Measurements from ENCODE around the gene CC2D2B. TPM values are rescaled to one million over a fixed set of nuclear protein-coding genes. Genes with fewer than 3 reads are reported as not detected.

CC2D2B gene
- total RNA-seq, 2 experiments from 2014 or later, result 0.31 TPM; not detected in 1

DNA sequence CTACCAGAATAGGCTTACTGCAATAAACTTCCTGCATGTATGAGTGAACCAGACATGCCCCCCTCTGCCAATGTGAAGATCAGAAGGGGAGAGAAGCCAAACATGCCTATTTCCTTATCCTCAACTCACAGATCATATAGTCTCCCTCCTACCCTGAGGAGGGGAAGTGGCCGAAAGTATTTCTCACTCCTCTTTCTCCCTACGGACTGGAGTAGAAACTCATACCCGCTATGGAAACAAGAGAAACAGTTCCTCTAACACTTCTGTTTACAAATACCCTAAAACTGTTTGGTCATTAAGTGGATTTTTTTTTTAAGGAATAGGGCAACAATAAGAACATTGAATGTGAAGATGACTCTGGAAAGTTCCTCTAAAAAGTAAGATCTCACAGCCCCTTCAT, 167.0 kb downstream of the CC2D2B start:
- intact Hi-C loops (cut with micrococcal nuclease), result no loop called here
- ChIA-PET POLR2A (interaction anchor here (1.2 kb wide), 1 partner anchor 11 kb away, joined by 3 read pairs; no protein-coding TSS in a partner anchor), CTCF (interaction anchor here (0.9 to 1.0 kb wide), 2 partner anchors 58 to 381 kb away, joined by 3 read pairs; partner anchors contain the start of gene TCTN3)
- H3K36me3 Mint-ChIP-seq (ENCODE audit: low read depth), result peaks cover 5% of the 10 kb centered on the region
- no peak overlapping the region for H3K27ac Mint-ChIP-seq
- ATAC-seq (no peak), DNase-seq (no peak)
- H3K27me3 Mint-ChIP-seq, result no peaks in the 10 kb centered on the region
- peaks cover 20% of the 10 kb centered on the region for H3K4me1 Mint-ChIP-seq (ENCODE audit: low read depth)
- no peaks in the 10 kb centered on the region for H3K9me3 Mint-ChIP-seq
- no peak overlapping the region for H3K4me3 Mint-ChIP-seq
- TF ChIP-seq, protein P1, sequence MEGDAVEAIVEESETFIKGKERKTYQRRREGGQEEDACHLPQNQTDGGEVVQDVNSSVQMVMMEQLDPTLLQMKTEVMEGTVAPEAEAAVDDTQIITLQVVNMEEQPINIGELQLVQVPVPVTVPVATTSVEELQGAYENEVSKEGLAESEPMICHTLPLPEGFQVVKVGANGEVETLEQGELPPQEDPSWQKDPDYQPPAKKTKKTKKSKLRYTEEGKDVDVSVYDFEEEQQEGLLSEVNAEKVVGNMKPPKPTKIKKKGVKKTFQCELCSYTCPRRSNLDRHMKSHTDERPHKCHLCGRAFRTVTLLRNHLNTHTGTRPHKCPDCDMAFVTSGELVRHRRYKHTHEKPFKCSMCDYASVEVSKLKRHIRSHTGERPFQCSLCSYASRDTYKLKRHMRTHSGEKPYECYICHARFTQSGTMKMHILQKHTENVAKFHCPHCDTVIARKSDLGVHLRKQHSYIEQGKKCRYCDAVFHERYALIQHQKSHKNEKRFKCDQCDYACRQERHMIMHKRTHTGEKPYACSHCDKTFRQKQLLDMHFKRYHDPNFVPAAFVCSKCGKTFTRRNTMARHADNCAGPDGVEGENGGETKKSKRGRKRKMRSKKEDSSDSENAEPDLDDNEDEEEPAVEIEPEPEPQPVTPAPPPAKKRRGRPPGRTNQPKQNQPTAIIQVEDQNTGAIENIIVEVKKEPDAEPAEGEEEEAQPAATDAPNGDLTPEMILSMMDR (IDR thresholded peaks at IDR 0.05), result no peak

DNA sequence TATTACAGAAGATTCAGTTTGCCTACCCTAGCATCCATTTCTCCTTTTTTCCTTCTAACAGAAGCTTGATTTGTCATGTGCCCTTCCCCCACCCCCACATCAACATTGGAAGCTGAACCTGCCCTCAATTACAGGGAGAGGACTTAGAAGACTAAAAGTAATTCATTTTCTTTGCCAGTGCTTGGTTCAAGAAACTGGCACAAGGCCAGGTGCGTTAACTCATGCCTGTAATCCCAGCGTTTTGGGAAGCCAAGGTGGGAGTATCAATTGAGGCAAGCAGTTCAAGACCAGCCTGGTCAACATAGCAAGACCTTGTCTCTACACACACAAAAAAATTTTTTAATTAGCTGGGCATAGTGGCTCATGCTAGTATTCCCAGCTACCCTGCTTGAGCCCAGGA, 168.2 kb downstream of the CC2D2B start:
- ATAC-seq (no peak), DNase-seq (no peak)
- TF ChIP-seq, protein P1 (IDR thresholded peaks at IDR 0.05), result no peak
- Mint-ChIP-seq H3K4me3 (no peak overlapping the region), H3K27ac (no peak overlapping the region), H3K9me3 (no peaks in the 10 kb centered on the region), H3K4me1 (ENCODE audit: low read depth) (peaks cover 20% of the 10 kb centered on the region), H3K36me3 (ENCODE audit: low read depth) (peaks cover 10% of the 10 kb centered on the region), H3K27me3 (no peaks in the 10 kb centered on the region)
- ChIA-PET CTCF (interaction anchor here (0.8 to 1.0 kb wide), 3 partner anchors 15 to 382 kb away, joined by 3 read pairs; partner anchors contain the start of gene TCTN3), POLR2A (interaction anchor here (0.6 to 1.5 kb wide), 5 partner anchors 13 to 55 kb away, joined by 3 to 6 read pairs (median 3); partner anchors contain the start of gene ZNF518A)
- intact Hi-C loops (cut with micrococcal nuclease), result no loop called here

DNA sequence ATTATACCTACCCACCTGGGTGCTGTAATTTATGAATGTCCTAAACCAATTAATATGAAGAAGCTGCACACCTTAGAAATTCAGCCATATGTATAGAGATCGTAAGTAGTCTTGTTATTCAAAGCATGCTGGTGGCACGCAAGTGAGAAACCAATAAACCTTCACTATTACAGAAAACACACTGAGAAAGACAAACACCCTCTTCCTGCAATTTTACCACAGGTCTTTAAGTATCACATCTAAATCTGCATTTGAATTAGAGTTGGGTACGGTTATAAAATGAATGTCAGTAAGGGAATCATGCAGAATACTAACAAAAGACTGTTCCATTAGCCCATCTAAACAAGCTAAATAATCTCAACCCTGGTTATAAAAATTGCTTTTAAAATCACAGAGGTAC, 169.4 kb downstream of the CC2D2B start:
- H3K4me3 Mint-ChIP-seq, result no peak overlapping the region
- no peaks in the 10 kb centered on the region for H3K27me3 Mint-ChIP-seq
- intact Hi-C loops (cut with micrococcal nuclease), result no loop called here
- CTCF ChIA-PET, result interaction anchor here (0.6 to 1.3 kb wide), 2 partner anchors 17 to 1202 kb away, joined by 3 to 4 read pairs; no protein-coding TSS in a partner anchor
- H3K4me1 Mint-ChIP-seq (ENCODE audit: low read depth), result peaks cover 19% of the 10 kb centered on the region
- POLR2A ChIA-PET, result interaction anchor here (0.7 to 1.5 kb wide), 2 partner anchors 13 kb away, joined by 3 to 5 read pairs; no protein-coding TSS in a partner anchor
- ATAC-seq, result no peak
- DNase-seq, result no peak
- no peaks in the 10 kb centered on the region for H3K9me3 Mint-ChIP-seq
- H3K27ac Mint-ChIP-seq, result no peak overlapping the region
- TF ChIP-seq, protein P1 (IDR thresholded peaks at IDR 0.05), result no peak
- peaks cover 11% of the 10 kb centered on the region for H3K36me3 Mint-ChIP-seq (ENCODE audit: low read depth)

DNA sequence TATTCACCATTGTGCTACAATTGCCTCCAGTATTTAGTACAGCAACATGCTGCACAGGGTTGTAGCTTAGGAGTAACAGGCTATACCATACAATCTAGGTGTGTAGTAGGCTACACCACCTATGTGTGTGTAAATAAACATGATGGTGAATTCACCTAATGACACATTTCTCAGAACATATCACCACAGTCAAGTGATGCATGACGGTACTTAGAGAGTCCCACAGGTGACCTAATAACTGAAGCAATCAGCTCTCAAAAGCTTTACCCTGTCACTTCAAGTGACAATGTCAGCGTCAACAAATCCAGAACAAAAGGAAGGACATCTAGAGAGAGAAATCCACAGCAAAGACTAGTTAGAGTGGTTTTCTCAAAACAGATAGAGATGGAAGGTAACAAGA, 174.4 kb downstream of the CC2D2B start:
- no peak for ATAC-seq
- TF ChIP-seq, protein P1 (IDR thresholded peaks at IDR 0.05), result no peak
- Mint-ChIP-seq H3K4me1 (ENCODE audit: low read depth) (no peaks in the 10 kb centered on the region), H3K9me3 (no peaks in the 10 kb centered on the region), H3K27ac (no peak overlapping the region), H3K4me3 (no peak overlapping the region), H3K36me3 (ENCODE audit: low read depth) (peaks cover 11% of the 10 kb centered on the region), H3K27me3 (no peaks in the 10 kb centered on the region)
- intact Hi-C loops (cut with micrococcal nuclease), result no loop called here
- CTCF ChIA-PET, result interaction anchor here (0.9 kb wide), 1 partner anchor 65 kb away, joined by 4 read pairs; no protein-coding TSS in a partner anchor
- POLR2A ChIA-PET, result interaction anchor here (1.4 kb wide), 1 partner anchor 48 kb away, joined by 7 read pairs; the partner anchor contains the start of gene ZNF518A
- DNase-seq, result no peak

Small RNA genes lying within 50 kb of the gene (microRNA-seq; reads per million reads assigned to microRNA genes)
- gene MIR3157 (ENCODE audit: borderline microRNAs expressed, borderline replicate concordance), result 27.2 reads per million, percentile 51 among the genes with 10 or more reads in this experiment

Other genes starting within 250 kb of the CC2D2B start
- gene TCTN3, start 214.0 kb upstream of the CC2D2B start, total RNA-seq, result 10 to 100 TPM; 17.6 to 20.5 TPM
- 1 to 10 TPM; 4.4 to 4.6 TPM for gene ENTPD1, start 151.8 kb upstream of the CC2D2B start, total RNA-seq
- 1 to 10 TPM; 4.0 to 4.6 TPM for gene CCNJ, start 135.6 kb downstream of the CC2D2B start, total RNA-seq
- gene ZNF518A, start 222.3 kb downstream of the CC2D2B start, total RNA-seq, result 10 to 100 TPM; 13.4 to 15.2 TPM

Data from activated CD8-positive, alpha-beta T cell treated with anti-CD3 and anti-CD28 coated beads for 36 hours (primary cell).